SU-DHL-6 (cell line): Measurements from ENCODE around the gene INO80.
"Not testable (repeated sequence)": the region's sequence is repeated elsewhere in the genome, so short reads cannot be mapped to it uniquely, and the experiment has no call there.

ENCODE experiments used
- CTCF ChIP-seq: fragments of 200-600 bp; sonication (generic); IDR thresholded peaks from one replicate; pipeline ENCODE4 v1.5.1; 2017; ENCODE audit warnings: antibody characterized with exemption, mild to moderate bottlenecking, low read length, moderate library complexity; ENCODE audit not compliant: insufficient read depth, poor library complexity, severe bottlenecking
- EZH2phosphoT487 ChIP-seq: fragments of 200-600 bp; sonication (generic), shearing (Covaris generic); conservative IDR thresholded peaks from 2 replicates; pipeline ENCODE4 v1.6.1; 2018; ENCODE audit warnings: mild to moderate bottlenecking, antibody characterized with exemption, low read length, moderate library complexity, mixed read lengths

DNA sequence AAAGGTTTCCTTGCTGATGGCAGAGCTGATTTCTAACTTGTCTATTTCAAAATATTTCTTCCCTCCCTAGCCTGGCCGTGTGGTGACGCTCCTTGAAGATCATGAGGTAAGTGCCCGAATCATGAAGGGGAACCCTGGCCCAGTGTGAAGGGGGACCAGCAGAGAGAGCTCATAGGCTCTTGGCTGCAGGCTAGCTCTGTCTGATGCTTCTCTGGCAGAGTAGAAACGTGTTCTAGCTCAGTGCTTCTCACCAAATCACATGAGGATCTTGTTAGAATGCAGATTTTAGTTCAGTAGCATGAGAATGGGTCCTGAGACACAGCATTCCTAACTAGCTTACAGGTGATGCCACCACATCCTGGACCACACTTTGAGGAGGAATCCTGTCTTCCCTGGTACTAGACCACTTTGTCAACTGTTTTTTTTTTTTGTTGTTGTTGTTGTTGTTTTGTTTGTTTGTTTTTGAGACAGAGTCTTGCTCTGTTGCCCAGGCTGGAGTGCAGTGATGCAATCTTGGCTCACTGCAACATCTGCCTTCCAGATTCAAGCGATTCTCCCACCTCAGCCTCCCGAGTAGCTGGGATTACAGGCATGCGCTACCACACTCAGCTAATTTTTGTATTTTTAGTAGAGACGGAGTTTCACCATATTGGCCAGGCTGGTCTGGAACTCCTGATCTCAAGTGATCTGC, 161.8 kb downstream of the INO80 start:
- TF ChIP-seq CTCF, EZH2phosphoT487: not testable (repeated sequence)
